ENCODE data around the gene NES. TPM values are rescaled to one million over a fixed set of nuclear protein-coding genes. Genes with fewer than 3 reads are reported as not detected.
A peak's percentile ranks its signal among the peaks of the same experiment; 100 is the strongest.

The NES gene
- total and polyA plus RNA-seq, 2 experiments from 2014 or later: 25.0 to 95.9 TPM

- H3K27me3 Mint-ChIP-seq (ENCODE audit: insufficient read depth, low read depth, poor library complexity): peaks cover 36% of the 10 kb centered on the region
- DNase-seq (ENCODE audit: low spot score): peak; percentile 65
- peaks cover 12% of the 10 kb centered on the region for H3K9me2 ChIP-seq (ENCODE audit: insufficient read depth)
- peaks cover 23% of the 10 kb centered on the region for H3K27me3 ChIP-seq (ENCODE audit: insufficient read depth)
- TF ChIP-seq CREB1 (CRISPR knock-in tag; IDR thresholded peaks at IDR 0.05; ENCODE audit: low read depth) (0 out of 2 replicates have a peak, but pooled peaks have one; percentile 13), CTCF (conservative IDR thresholded peaks at IDR 0.05; ENCODE audit: low read depth in 2 of 2) (no peak)
- H3K4me2 ChIP-seq: peak overlapping the region; percentile 97
- peak; percentile 1; the same call in 2 of the 3 replicates for ATAC-seq
- peaks cover 16% of the 10 kb centered on the region; the same call in 1 of the 2 replicates for H3F3A ChIP-seq (replicated peaks; ENCODE audit: low read depth)
- peaks cover 63% of the 10 kb centered on the region for H3K4me1 Mint-ChIP-seq
- peaks cover 19% of the 10 kb centered on the region for H3K36me3 ChIP-seq (ENCODE audit: insufficient read depth)
- H3K4me3 Mint-ChIP-seq: peak overlapping the region; percentile 78
- peaks cover 51% of the 10 kb centered on the region for H3K79me2 ChIP-seq (replicated peaks; ENCODE audit: insufficient read depth)
- no peak overlapping the region for H2AFZ ChIP-seq
- peaks cover 39% of the 10 kb centered on the region for H3K4me1 ChIP-seq (ENCODE audit: insufficient read depth)
- H3K36me3 Mint-ChIP-seq (ENCODE audit: low read depth): peaks cover 48% of the 10 kb centered on the region
- H3K27ac ChIP-seq (ENCODE audit: low read depth): no peak overlapping the region
- peak overlapping the region; percentile 78 for H3K4me3 ChIP-seq
- H4K20me1 ChIP-seq (replicated peaks; ENCODE audit: insufficient read depth): no peaks in the 10 kb centered on the region; the same call in 1 of the 2 replicates
- peaks cover 9% of the 10 kb centered on the region for H3K9me3 Mint-ChIP-seq
- H3K27ac Mint-ChIP-seq: no peak overlapping the region
Observed at GRCh38 chr1:156675210-156676113, 1.7 kb downstream of the NES start.

- Mint-ChIP-seq H3K27me3 (ENCODE audit: insufficient read depth, low read depth, poor library complexity) (peaks cover 34% of the 10 kb centered on the region), H3K4me1 (peaks cover 80% of the 10 kb centered on the region), H3K27ac (peak overlapping the region; percentile 95)
- TF ChIP-seq ZNF331 (CRISPR knock-in tag; IDR thresholded peaks at IDR 0.05; ENCODE audit: low read depth) (no peak), JUNB (IDR thresholded peaks at IDR 0.05; ENCODE audit: unreplicated experiment) (no peak), ETS1 (IDR thresholded peaks at IDR 0.05) (peak; percentile 46; the same call in 1 of the 2 replicates), CREB1 (CRISPR knock-in tag; IDR thresholded peaks at IDR 0.05; ENCODE audit: low read depth) (peak; percentile 83), STAT1 (IDR thresholded peaks at IDR 0.05; ENCODE audit: unreplicated experiment) (no peak), NANOG (IDR thresholded peaks at IDR 0.05; ENCODE audit: borderline replicate concordance) (no peak; the same call in 1 of the 2 replicates), POLR2AphosphoS5 (IDR thresholded peaks at IDR 0.05; ENCODE audit: low read depth) (peak; percentile 60), ZNF114 (CRISPR knock-in tag; IDR thresholded peaks at IDR 0.05) (no peak), CTCF (conservative IDR thresholded peaks at IDR 0.05; ENCODE audit: low read depth in 2 of 2) (no peak), EZH2phosphoT487 (IDR thresholded peaks at IDR 0.05; ENCODE audit: unreplicated experiment) (no peak)
Observed at GRCh38 chr1:156673387-156674121, 3.7 kb downstream of the NES start.

More at GRCh38 chr1:156673387-156674121, 3.7 kb downstream of the NES start:
- Histone ChIP-seq H3K27me3 (ENCODE audit: insufficient read depth) (peaks cover 23% of the 10 kb centered on the region), H2AFZ (no peak overlapping the region), H3K27ac (ENCODE audit: low read depth) (peak overlapping the region; percentile 90), H3K4me1 (ENCODE audit: insufficient read depth) (peaks cover 57% of the 10 kb centered on the region), H3K36me3 (ENCODE audit: insufficient read depth) (peaks cover 19% of the 10 kb centered on the region), H3F3A (replicated peaks; ENCODE audit: low read depth) (peaks cover 20% of the 10 kb centered on the region; the same call in 1 of the 2 replicates), H3K4me3 (peak overlapping the region; percentile 78; the same call in 1 of the 2 replicates), H3K4me2 (peak overlapping the region; percentile 97), H3K79me2 (replicated peaks; ENCODE audit: insufficient read depth) (peaks cover 51% of the 10 kb centered on the region), H4K20me1 (replicated peaks; ENCODE audit: insufficient read depth) (no peaks in the 10 kb centered on the region; the same call in 1 of the 2 replicates), H3K9me2 (ENCODE audit: insufficient read depth) (peaks cover 12% of the 10 kb centered on the region)
- H3K4me3 Mint-ChIP-seq: peak overlapping the region; percentile 60
- DNase-seq (ENCODE audit: low spot score) (peak; percentile 99), ATAC-seq (peak; percentile 67)
- H3K9me3 Mint-ChIP-seq: peaks cover 9% of the 10 kb centered on the region
- H3K36me3 Mint-ChIP-seq (ENCODE audit: low read depth): peaks cover 48% of the 10 kb centered on the region
